Coronary artery (tissue), 2 donors: ENCODE measurements around the gene MTERF2.
A peak's percentile ranks its signal among the peaks of the same experiment; 100 is the strongest.

Source experiments
- DNase-seq: peaks from one replicate; pipeline ENCODE4 v3.0.0-alpha.2; 2017; ENCODE audit warnings: low spot score
- H3K27ac ChIP-seq, 2 donors: fragments of 200-600 bp; sonication (generic); one replicate each; pipeline ENCODE4 v1.5.1; 2016 to 2019
- H3K4me3 ChIP-seq: fragments of 200-600 bp; sonication (generic); 2 replicates; pipeline ENCODE4 v1.5.1; 2016; ENCODE audit warnings: mild to moderate bottlenecking, moderate library complexity
- CTCF ChIP-seq: fragments of 200-600 bp; sonication (generic); IDR thresholded peaks from one replicate; pipeline ENCODE4 v1.5.1; 2019; ENCODE audit warnings: antibody characterized with exemption

Gene MTERF2

GRCh38 chr12:106941481-106942156, 45.3 kb downstream of the MTERF2 start:
- DNase-seq: no peak
- H3K27ac ChIP-seq: peak overlapping the region in 1 of 2 donors; percentile 51
- H3K4me3 ChIP-seq: no peak overlapping the region
- no peak for TF ChIP-seq CTCF

GRCh38 chr12:106934277-106934676, 52.7 kb downstream of the MTERF2 start:
- Histone ChIP-seq H3K4me3 (no peak overlapping the region), H3K27ac (no peak overlapping the region)
- no peak for TF ChIP-seq CTCF
- no peak for DNase-seq
